Activated CD4-positive, alpha-beta T cell treated with anti-CD3 and anti-CD28 coated beads for 4 hours (primary cell): ENCODE measurements around the gene CNTNAP2.
A peak's percentile ranks its signal among the peaks of the same experiment; 100 is the strongest.
"Not testable (repeated sequence)": the region's sequence is repeated elsewhere in the genome, so short reads cannot be mapped to it uniquely, and the experiment has no call there.

Source experiments
- DNase-seq, 2 donors: peaks; one replicate each; pipeline ENCODE4 v3.0.0-alpha.2; 2020

Gene CNTNAP2

GRCh38 chr7:148256433-148256832, 2139.8 kb downstream of the CNTNAP2 start:
- no peak for DNase-seq

- no peak for DNase-seq
These were observed 2144.0 kb downstream of the CNTNAP2 start for GRCh38 chr7:148260599-148260998.

- DNase-seq, result no peak
These were observed 2144.9 kb downstream of the CNTNAP2 start for GRCh38 chr7:148261523-148261922.

GRCh38 chr7:148261996-148262688, 2145.5 kb downstream of the CNTNAP2 start:
- DNase-seq, result no peak

GRCh38 chr7:148262721-148263229, 2146.2 kb downstream of the CNTNAP2 start:
- peak; percentile 49 to 57 for DNase-seq

GRCh38 chr7:148264933-148265557, 2148.4 kb downstream of the CNTNAP2 start:
- no peak for DNase-seq

GRCh38 chr7:148265896-148266295, 2149.3 kb downstream of the CNTNAP2 start:
- no peak for DNase-seq

GRCh38 chr7:148266795-148267194, 2150.2 kb downstream of the CNTNAP2 start:
- DNase-seq, result no peak

- DNase-seq, result no peak
These were observed 2154.0 kb downstream of the CNTNAP2 start for GRCh38 chr7:148270576-148270975.

- no peak for DNase-seq
These were observed 2157.5 kb downstream of the CNTNAP2 start for GRCh38 chr7:148274118-148274517.

- DNase-seq, result no peak
These were observed 2158.8 kb downstream of the CNTNAP2 start for GRCh38 chr7:148275359-148275890.

- no peak for DNase-seq
These were observed 2159.9 kb downstream of the CNTNAP2 start for GRCh38 chr7:148276314-148277041.

GRCh38 chr7:148277042-148277660, 2160.6 kb downstream of the CNTNAP2 start:
- DNase-seq, result no peak

GRCh38 chr7:148286150-148286549, 2169.5 kb downstream of the CNTNAP2 start:
- no peak for DNase-seq

GRCh38 chr7:148287538-148287937, 2170.9 kb downstream of the CNTNAP2 start:
- no peak for DNase-seq

GRCh38 chr7:148288592-148289151, 2172.1 kb downstream of the CNTNAP2 start:
- no peak for DNase-seq

- DNase-seq, result no peak
These were observed 2173.0 kb downstream of the CNTNAP2 start for GRCh38 chr7:148289630-148290029.

GRCh38 chr7:148290538-148290937, 2173.9 kb downstream of the CNTNAP2 start:
- DNase-seq, result no peak

GRCh38 chr7:148291799-148292198, 2175.2 kb downstream of the CNTNAP2 start:
- DNase-seq, result no peak

- DNase-seq, result no peak
These were observed 2180.5 kb downstream of the CNTNAP2 start for GRCh38 chr7:148296994-148297644.

GRCh38 chr7:148298768-148299167, 2182.2 kb downstream of the CNTNAP2 start:
- not testable (repeated sequence) for DNase-seq
